Stimulated activated naive B cell treated with anti-CD40 and anti-IgM and Interleukin-4, amounts not matched to agents 10 μg/mL and 1 μg/mL and 100 μg/mL, for 72 hours (primary cell): ENCODE data around the gene NCK2.

ENCODE experiments used
- ATAC-seq, 2 donors: fragments of 150-1000 bp; cut with Tn5 transposase; replicated peaks; 2 replicates each; pipeline ENCODE4 v1.10.0; 2021; ENCODE audit warnings: moderate library complexity in 1 of 2
- DNase-seq: peaks from one replicate; pipeline ENCODE4 v3.0.0; 2021
- H3K27ac Mint-ChIP-seq: one replicate; pipeline ENCODE4 v1.8.0; 2022; ENCODE audit warnings: mild to moderate bottlenecking, mixed read lengths
- H3K27me3 Mint-ChIP-seq, 2 donors: one replicate each; pipeline ENCODE4 v1.8.0; 2022; ENCODE audit warnings: mixed read lengths in 2 of 2
- H3K36me3 Mint-ChIP-seq, 2 donors: one replicate each; pipeline ENCODE4 v1.8.0; 2022; ENCODE audit warnings: mixed read lengths in 2 of 2, mild to moderate bottlenecking in 1 of 2
- H3K4me1 Mint-ChIP-seq, 2 donors: one replicate each; pipeline ENCODE4 v1.8.0; 2022; ENCODE audit warnings: mixed read lengths in 2 of 2, mild to moderate bottlenecking in 1 of 2
- H3K4me3 Mint-ChIP-seq, 2 donors: one replicate each; pipeline ENCODE4 v1.8.0; 2022; ENCODE audit warnings: mild to moderate bottlenecking in 2 of 2, mixed read lengths in 2 of 2, moderate library complexity in 1 of 2
- H3K9me3 Mint-ChIP-seq, 2 donors: one replicate each; pipeline ENCODE4 v1.8.0; 2022; ENCODE audit warnings: mixed read lengths in 2 of 2, mild to moderate bottlenecking in 1 of 2

Gene NCK2

GRCh38 chr2:105741617-105742016 is 3.1 kb upstream of the NCK2 start:
- DNase-seq (no peak), ATAC-seq (no peak)
- peaks cover 38 to 64% of the 10 kb centered on the region in 2 donors for H3K4me1 Mint-ChIP-seq
- H3K27me3 Mint-ChIP-seq = no peaks in the 10 kb centered on the region
- no peak overlapping the region for H3K4me3 Mint-ChIP-seq
- H3K9me3 Mint-ChIP-seq = peaks cover 3 to 4% of the 10 kb centered on the region in 2 donors
- H3K27ac Mint-ChIP-seq = no peak overlapping the region
- H3K36me3 Mint-ChIP-seq = peaks cover 9 to 18% of the 10 kb centered on the region in 2 donors

GRCh38 chr2:105744091-105744908 is 412 bp upstream of the NCK2 start:
- DNase-seq (peak; percentile 48), ATAC-seq (peak; percentile 59 to 66)
- peaks cover 32 to 41% of the 10 kb centered on the region in 2 donors for H3K36me3 Mint-ChIP-seq
- no peaks in the 10 kb centered on the region for H3K27me3 Mint-ChIP-seq
- peaks cover 3 to 4% of the 10 kb centered on the region in 2 donors for H3K9me3 Mint-ChIP-seq
- H3K4me3 Mint-ChIP-seq = peak overlapping the region; percentile 84
- H3K27ac Mint-ChIP-seq = peak overlapping the region; percentile 93
- peaks cover 52 to 82% of the 10 kb centered on the region in 2 donors for H3K4me1 Mint-ChIP-seq

GRCh38 chr2:105746177-105747080 is 1.7 kb downstream of the NCK2 start:
- peaks cover 53 to 55% of the 10 kb centered on the region in 2 donors for H3K36me3 Mint-ChIP-seq
- ATAC-seq (peak; percentile 56 to 72), DNase-seq (peak; percentile 81)
- H3K9me3 Mint-ChIP-seq = peaks cover 0 to 3% of the 10 kb centered on the region in 2 donors
- H3K4me3 Mint-ChIP-seq = peak overlapping the region; percentile 87 to 91
- H3K27me3 Mint-ChIP-seq = no peaks in the 10 kb centered on the region
- peak overlapping the region; percentile 93 for H3K27ac Mint-ChIP-seq
- H3K4me1 Mint-ChIP-seq = peaks cover 58 to 82% of the 10 kb centered on the region in 2 donors

- Mint-ChIP-seq H3K27ac (peak overlapping the region; percentile 93), H3K4me1 (peaks cover 57 to 78% of the 10 kb centered on the region in 2 donors), H3K4me3 (peak overlapping the region; percentile 87 to 91), H3K36me3 (peaks cover 56 to 57% of the 10 kb centered on the region in 2 donors), H3K27me3 (no peaks in the 10 kb centered on the region), H3K9me3 (peaks cover 0 to 3% of the 10 kb centered on the region in 2 donors)
- DNase-seq = no peak
- ATAC-seq = no peak
Observed at GRCh38 chr2:105747254-105747894, 2.7 kb downstream of the NCK2 start.

- peak overlapping the region; percentile 87 to 91 for H3K4me3 Mint-ChIP-seq
- peaks cover 0 to 3% of the 10 kb centered on the region in 2 donors for H3K9me3 Mint-ChIP-seq
- peak overlapping the region; percentile 93 for H3K27ac Mint-ChIP-seq
- H3K4me1 Mint-ChIP-seq = peaks cover 57 to 78% of the 10 kb centered on the region in 2 donors
- peaks cover 55 to 61% of the 10 kb centered on the region in 2 donors for H3K36me3 Mint-ChIP-seq
- H3K27me3 Mint-ChIP-seq = no peaks in the 10 kb centered on the region
- no peak for ATAC-seq
- DNase-seq = no peak
Observed at GRCh38 chr2:105747991-105748390, 3.3 kb downstream of the NCK2 start.

- Mint-ChIP-seq H3K4me3 (peak overlapping the region; percentile 67 to 87), H3K27me3 (no peaks in the 10 kb centered on the region), H3K9me3 (peaks cover 0 to 3% of the 10 kb centered on the region in 2 donors), H3K27ac (peak overlapping the region; percentile 93), H3K4me1 (peaks cover 62 to 78% of the 10 kb centered on the region in 2 donors), H3K36me3 (peaks cover 61 to 67% of the 10 kb centered on the region in 2 donors)
- DNase-seq (no peak), ATAC-seq (no peak)
Observed at GRCh38 chr2:105748566-105748965, 3.9 kb downstream of the NCK2 start.

GRCh38 chr2:105749583-105750400 is 5.1 kb downstream of the NCK2 start:
- Mint-ChIP-seq H3K9me3 (peaks cover 0 to 3% of the 10 kb centered on the region in 2 donors), H3K27ac (peak overlapping the region; percentile 96), H3K27me3 (no peaks in the 10 kb centered on the region), H3K4me3 (peak overlapping the region; percentile 87), H3K4me1 (peaks cover 67 to 83% of the 10 kb centered on the region in 2 donors), H3K36me3 (peaks cover 68 to 77% of the 10 kb centered on the region in 2 donors)
- peak; percentile 32 for DNase-seq
- peak; percentile 14 to 34 for ATAC-seq

GRCh38 chr2:105750735-105751134 is 6.0 kb downstream of the NCK2 start:
- H3K27me3 Mint-ChIP-seq = no peaks in the 10 kb centered on the region
- peaks cover 72 to 82% of the 10 kb centered on the region in 2 donors for H3K36me3 Mint-ChIP-seq
- H3K4me3 Mint-ChIP-seq = peak overlapping the region; percentile 87
- peak overlapping the region; percentile 96 for H3K27ac Mint-ChIP-seq
- peaks cover 77 to 92% of the 10 kb centered on the region in 2 donors for H3K4me1 Mint-ChIP-seq
- DNase-seq (no peak), ATAC-seq (no peak)
- peaks cover 0 to 3% of the 10 kb centered on the region in 2 donors for H3K9me3 Mint-ChIP-seq

GRCh38 chr2:105751272-105751671 is 6.6 kb downstream of the NCK2 start:
- Mint-ChIP-seq H3K36me3 (peaks cover 67 to 83% of the 10 kb centered on the region in 2 donors), H3K27me3 (no peaks in the 10 kb centered on the region), H3K4me3 (peak overlapping the region; percentile 87), H3K9me3 (peaks cover 0 to 3% of the 10 kb centered on the region in 2 donors), H3K27ac (peak overlapping the region; percentile 96), H3K4me1 (peaks cover 79 to 92% of the 10 kb centered on the region in 2 donors)
- no peak for DNase-seq
- ATAC-seq = no peak

- peaks cover 0 to 3% of the 10 kb centered on the region in 2 donors for H3K9me3 Mint-ChIP-seq
- DNase-seq (no peak), ATAC-seq (no peak)
- H3K4me3 Mint-ChIP-seq = peak overlapping the region in 1 of 2 donors; percentile 24
- H3K36me3 Mint-ChIP-seq = peaks cover 53 to 79% of the 10 kb centered on the region in 2 donors
- no peaks in the 10 kb centered on the region for H3K27me3 Mint-ChIP-seq
- H3K27ac Mint-ChIP-seq = peak overlapping the region; percentile 88
- peaks cover 84 to 94% of the 10 kb centered on the region in 2 donors for H3K4me1 Mint-ChIP-seq
Observed at GRCh38 chr2:105752691-105753358, 8.1 kb downstream of the NCK2 start.

- Mint-ChIP-seq H3K4me3 (peak overlapping the region; percentile 55 to 79), H3K4me1 (peaks cover 79 to 94% of the 10 kb centered on the region in 2 donors), H3K36me3 (peaks cover 49 to 73% of the 10 kb centered on the region in 2 donors), H3K27me3 (no peaks in the 10 kb centered on the region), H3K9me3 (peaks cover 0 to 3% of the 10 kb centered on the region in 2 donors), H3K27ac (peak overlapping the region; percentile 88)
- DNase-seq (no peak), ATAC-seq (no peak)
Observed at GRCh38 chr2:105753380-105753779, 8.7 kb downstream of the NCK2 start.

- Mint-ChIP-seq H3K36me3 (peaks cover 44 to 71% of the 10 kb centered on the region in 2 donors), H3K4me1 (peaks cover 76 to 94% of the 10 kb centered on the region in 2 donors), H3K4me3 (peak overlapping the region; percentile 55 to 79), H3K27me3 (no peaks in the 10 kb centered on the region), H3K27ac (peak overlapping the region; percentile 88), H3K9me3 (peaks cover 0 to 3% of the 10 kb centered on the region in 2 donors)
- no peak for DNase-seq
- peak; percentile 28 to 48 for ATAC-seq
Observed at GRCh38 chr2:105754011-105754410, 9.3 kb downstream of the NCK2 start.
